Endodermal cell (in vitro differentiated cells): ENCODE measurements around the gene MYH7B. TPM values are rescaled to one million over a fixed set of nuclear protein-coding genes. Genes with fewer than 3 reads are reported as not detected.

Experiments used
- DNase-seq: peaks from one replicate; pipeline ENCODE4 v3.0.0-alpha.2; 2017
- H3K27ac ChIP-seq: 2 replicates; pipeline ENCODE4 v1.5.1; 2013; ENCODE audit warnings: mild to moderate bottlenecking, low read depth, low read length, moderate library complexity
- H3K27me3 ChIP-seq: 2 replicates; pipeline ENCODE4 v1.6.1; 2013; ENCODE audit warnings: mild to moderate bottlenecking, low read length, moderate library complexity; ENCODE audit not compliant: insufficient read depth, control insufficient read depth, poor library complexity, severe bottlenecking
- H3K36me3 ChIP-seq: 2 replicates; pipeline ENCODE4 v1.7.0; 2013; ENCODE audit warnings: mild to moderate bottlenecking, low read length, moderate library complexity; ENCODE audit not compliant: control insufficient read depth, insufficient read depth
- H3K4me1 ChIP-seq: one replicate; pipeline ENCODE4 v1.7.0; 2013; ENCODE audit warnings: low read length; ENCODE audit not compliant: control insufficient read depth, insufficient read depth
- H3K4me3 ChIP-seq: 2 replicates; pipeline ENCODE4 v1.5.1; 2013; ENCODE audit warnings: mild to moderate bottlenecking, low read length, moderate library complexity
- H3K9ac ChIP-seq: 2 replicates; pipeline ENCODE4 v1.6.1; 2013; ENCODE audit warnings: mild to moderate bottlenecking, low read length, moderate library complexity; ENCODE audit not compliant: poor library complexity, severe bottlenecking; ENCODE audit errors: extremely low read depth
- H3K9me3 ChIP-seq: 2 replicates; pipeline ENCODE4 v1.6.1; 2013; ENCODE audit warnings: mild to moderate bottlenecking, low read length, moderate library complexity; ENCODE audit not compliant: control insufficient read depth
- H3K27ac Mint-ChIP-seq: 2 replicates; pipeline ENCODE4 v1.8.0; 2020; ENCODE audit warnings: mixed read lengths
- H3K27me3 Mint-ChIP-seq: 2 replicates; pipeline ENCODE4 v1.8.0; 2021; ENCODE audit warnings: mild to moderate bottlenecking, mixed read lengths; ENCODE audit not compliant: insufficient read depth
- H3K36me3 Mint-ChIP-seq: 2 replicates; pipeline ENCODE4 v1.8.0; 2020; ENCODE audit warnings: low read depth, mixed read lengths
- H3K4me1 Mint-ChIP-seq: 2 replicates; pipeline ENCODE4 v1.8.0; 2020; ENCODE audit warnings: mixed read lengths
- H3K4me3 Mint-ChIP-seq: 2 replicates; pipeline ENCODE4 v1.8.0; 2020; ENCODE audit warnings: mild to moderate bottlenecking, moderate library complexity, mixed read lengths
- H3K9me3 Mint-ChIP-seq: 2 replicates; pipeline ENCODE4 v1.8.0; 2020; ENCODE audit warnings: mild to moderate bottlenecking, mixed read lengths
- CTCF ChIP-seq: fragments of 200-600 bp; sonication (generic); conservative IDR thresholded peaks from 2 replicates; pipeline ENCODE4 v1.5.0; 2021; ENCODE audit warnings: antibody characterized with exemption, mild to moderate bottlenecking
- WGBS, 2 experiments: methylation state at CpG; one replicate each; pipeline versions ENCODE4 v1.1.5 to v1.1.7; 2013; ENCODE audit warnings: missing lambda C conversion rate in 2 of 2, mixed read lengths in 1 of 2; ENCODE audit not compliant: insufficient coverage in 1 of 2, insufficient read length in 1 of 2; 5-methylcytosine and 5-hydroxymethylcytosine counted together
- microRNA-seq: library from miRNA; unstranded; fragments of <30 nt; microRNA quantifications from one replicate; pipeline ENCODE4 v1.2.0, GENCODE V29; 2020; ENCODE audit warnings: borderline microRNAs expressed
- total RNA-seq, 2 donors: library from RNA; stranded (reverse); fragmentation: NEBNext Ultra II Directional in 1 of 2; extraction: Animal tissue kit (Norgen Biotek cat#: 25700) in 1 of 2; gene quantifications; 2 replicates in 1 of 2; 3 replicates in 1 of 2; pipeline ENCODE4 v1.2.1, GENCODE V29; 2021

Gene MYH7B
- total RNA-seq, 2 donors from 2014 or later, result 0.37 to 0.49 TPM

DNA sequence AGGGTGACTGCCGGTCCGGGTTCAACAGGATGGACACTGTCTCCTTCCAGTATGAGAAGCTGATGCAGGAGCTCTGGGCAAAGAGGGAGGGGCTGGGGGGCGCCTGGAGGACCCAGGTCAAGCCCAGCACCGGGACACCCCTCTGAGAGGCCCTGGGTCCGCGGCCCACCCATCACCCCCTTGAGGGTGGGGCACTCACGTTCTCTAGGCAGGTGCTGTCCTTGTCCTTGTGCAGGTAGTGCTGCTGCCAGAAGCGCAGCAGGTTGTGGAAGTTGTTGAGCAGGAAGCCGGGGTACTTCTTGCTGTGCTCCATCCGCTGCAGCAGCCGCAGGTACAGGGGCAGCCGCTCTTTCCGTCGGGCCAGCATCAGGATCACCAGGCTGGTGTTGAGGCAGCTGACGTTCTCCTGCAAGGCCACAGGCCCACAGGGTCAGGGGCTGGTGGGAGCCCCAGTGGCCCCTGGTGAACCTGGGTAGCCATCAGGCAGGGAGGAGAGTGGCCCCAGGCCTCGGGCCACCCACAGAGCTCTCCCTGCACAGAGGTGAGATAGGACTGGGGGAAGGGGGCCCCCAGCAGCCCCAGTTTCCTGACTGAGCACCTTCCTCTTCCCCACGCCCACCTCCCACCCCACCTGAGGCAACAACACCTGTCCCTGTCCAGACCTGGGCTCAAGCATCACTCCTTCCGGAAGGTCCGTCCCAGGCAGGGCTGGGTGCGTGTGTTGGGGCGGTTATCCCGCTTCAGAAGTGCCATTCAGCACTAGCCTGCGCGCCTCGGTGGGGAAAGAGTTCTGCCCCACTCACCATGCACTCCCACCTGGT, 47.8 kb downstream of the MYH7B start:
- Histone ChIP-seq H3K9ac (no peak overlapping the region), H3K36me3 (peaks cover 66% of the 10 kb centered on the region), H3K9me3 (no peaks in the 10 kb centered on the region), H3K4me3 (no peak overlapping the region), H3K4me1 (no peaks in the 10 kb centered on the region), H3K27ac (no peak overlapping the region), H3K27me3 (no peaks in the 10 kb centered on the region)
- 94 to 98% methylated on average over 16 to 25 of the region's 25 CpGs for WGBS, 2 experiments
- peaks cover 81% of the 10 kb centered on the region for H3K36me3 Mint-ChIP-seq
- no peak for TF ChIP-seq CTCF
- no peaks in the 10 kb centered on the region for H3K27me3 Mint-ChIP-seq
- no peak overlapping the region for H3K4me3 Mint-ChIP-seq
- H3K27ac Mint-ChIP-seq, result peak overlapping the region; percentile 48
- no peaks in the 10 kb centered on the region for H3K9me3 Mint-ChIP-seq
- H3K4me1 Mint-ChIP-seq, result no peaks in the 10 kb centered on the region
- DNase-seq, result peak; percentile 48

DNA sequence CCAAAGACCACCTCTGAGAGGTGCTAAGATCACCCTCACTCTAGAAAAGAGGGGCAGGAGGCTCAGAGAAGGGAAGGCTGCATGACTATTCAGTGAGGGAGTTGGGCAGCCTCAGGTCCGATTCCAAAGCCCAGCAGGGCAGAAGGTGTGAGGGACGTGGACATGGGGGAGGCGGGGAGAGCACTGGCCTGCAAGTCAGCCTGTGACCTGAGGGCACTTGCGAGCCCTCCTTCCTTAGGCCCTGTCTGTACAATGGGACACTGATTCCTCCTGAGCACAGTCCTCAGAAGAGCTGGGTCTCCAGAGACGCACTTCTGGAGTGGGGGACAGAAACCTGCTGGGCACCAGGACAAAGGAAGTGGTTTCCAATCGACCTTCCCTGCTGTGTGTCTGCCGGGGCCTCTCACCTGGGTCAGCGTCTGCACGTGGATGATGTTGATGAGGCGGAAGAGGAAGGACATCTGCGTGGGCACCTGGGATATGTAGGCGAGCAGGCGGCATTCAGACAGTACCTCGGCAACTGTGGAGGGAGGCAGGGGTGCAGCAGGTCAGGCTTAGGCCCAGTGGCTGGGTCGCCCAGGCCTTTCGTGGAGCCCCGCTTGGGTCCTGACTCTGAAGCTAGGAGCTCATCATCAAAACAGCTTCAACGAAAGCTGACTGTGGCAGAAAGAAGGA, 48.5 kb downstream of the MYH7B start:
- no peaks in the 10 kb centered on the region for H3K4me1 ChIP-seq
- H3K27ac Mint-ChIP-seq, result peak overlapping the region; percentile 87
- no peak overlapping the region for H3K4me3 Mint-ChIP-seq
- DNase-seq, result peak; percentile 38
- H3K36me3 Mint-ChIP-seq, result peaks cover 81% of the 10 kb centered on the region
- no peak overlapping the region for H3K27ac ChIP-seq
- H3K9ac ChIP-seq, result no peak overlapping the region
- H3K36me3 ChIP-seq, result peaks cover 71% of the 10 kb centered on the region
- H3K27me3 Mint-ChIP-seq, result no peaks in the 10 kb centered on the region
- TF ChIP-seq CTCF, result no peak
- H3K4me3 ChIP-seq, result no peak overlapping the region
- H3K9me3 ChIP-seq, result no peaks in the 10 kb centered on the region
- no peaks in the 10 kb centered on the region for H3K27me3 ChIP-seq
- no peaks in the 10 kb centered on the region for H3K9me3 Mint-ChIP-seq
- 86 to 90% methylated on average over 14 to 18 of the region's 18 CpGs for WGBS, 2 experiments
- no peaks in the 10 kb centered on the region for H3K4me1 Mint-ChIP-seq

DNA sequence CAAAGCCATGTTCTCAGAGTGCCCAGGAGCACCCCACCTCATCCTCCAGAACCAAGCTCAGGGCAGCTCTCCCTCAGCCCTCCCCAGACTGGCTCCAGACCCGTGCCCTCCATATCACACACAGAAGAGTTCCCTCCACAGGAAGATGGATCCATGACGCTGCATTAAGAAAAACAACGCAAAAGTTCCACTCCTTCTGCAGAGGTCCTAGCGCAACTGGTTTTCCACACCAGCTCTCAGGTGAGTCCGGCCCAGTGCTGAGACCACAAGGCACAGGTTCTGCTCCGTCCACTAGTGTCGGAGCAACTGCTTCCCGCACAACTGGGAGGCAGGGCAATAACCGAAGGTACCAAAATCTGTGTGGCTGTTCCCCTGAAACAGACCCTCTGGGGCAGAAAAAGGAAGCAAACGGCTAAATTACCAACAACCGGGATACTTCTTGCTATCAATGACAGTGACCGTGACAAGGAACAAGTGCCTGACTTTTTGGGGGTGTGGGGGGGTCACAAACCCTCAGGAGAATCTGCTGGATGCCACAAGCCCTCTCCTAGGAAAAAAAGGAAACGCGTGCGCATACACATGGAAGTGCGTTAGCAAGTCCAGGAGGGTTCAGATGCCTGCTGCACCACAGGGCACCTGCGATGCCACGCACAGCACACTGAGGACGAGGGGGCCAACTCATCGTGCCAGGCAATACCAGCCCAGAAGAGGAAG, 49.2 kb downstream of the MYH7B start:
- TF ChIP-seq CTCF, result no peak
- Histone ChIP-seq H3K36me3 (peaks cover 78% of the 10 kb centered on the region), H3K4me1 (no peaks in the 10 kb centered on the region), H3K27ac (no peak overlapping the region), H3K9me3 (no peaks in the 10 kb centered on the region), H3K9ac (no peak overlapping the region), H3K4me3 (no peak overlapping the region), H3K27me3 (no peaks in the 10 kb centered on the region)
- Mint-ChIP-seq H3K4me1 (no peaks in the 10 kb centered on the region), H3K27ac (peak overlapping the region; percentile 87), H3K27me3 (no peaks in the 10 kb centered on the region), H3K4me3 (no peak overlapping the region), H3K36me3 (peaks cover 83% of the 10 kb centered on the region), H3K9me3 (no peaks in the 10 kb centered on the region)
- WGBS, 2 experiments, result 93 to 97% methylated on average over 19 to 20 of the region's 20 CpGs
- peak; percentile 12 for DNase-seq

Small RNA genes within 50 kb of the gene (microRNA-seq; reads per million reads assigned to microRNA genes)
- gene MIR499A (not detected), gene MIR499B (not detected)

Other genes starting within 250 kb of the MYH7B start
- 10 to 100 TPM; 27.1 to 37.4 TPM for gene NCOA6, start 130.2 kb upstream of the MYH7B start, total RNA-seq
- gene GGT7, start 83.0 kb upstream of the MYH7B start, total RNA-seq, result 10 to 100 TPM; 31.8 to 43.3 TPM
- gene ACSS2, start 79.3 kb upstream of the MYH7B start, total RNA-seq, result 10 to 100 TPM; 17.0 to 34.2 TPM
- gene GSS, start 62 bp upstream of the MYH7B start, total RNA-seq, result 10 to 100 TPM; 60.8 to 71.3 TPM
- 100 to 1,000 TPM in 1 of 2 donors, 10 to 100 TPM in 1; 84.2 to 103 TPM for gene TRPC4AP, start 136.9 kb downstream of the MYH7B start, total RNA-seq
- gene EDEM2, start 191.5 kb downstream of the MYH7B start, total RNA-seq, result 10 to 100 TPM; 21.4 to 32.2 TPM
- gene PROCR, start 216.2 kb downstream of the MYH7B start, total RNA-seq, result 1 to 10 TPM; 2.4 to 6.8 TPM